ENCODE measurements around the gene ITGA5.

DNA sequence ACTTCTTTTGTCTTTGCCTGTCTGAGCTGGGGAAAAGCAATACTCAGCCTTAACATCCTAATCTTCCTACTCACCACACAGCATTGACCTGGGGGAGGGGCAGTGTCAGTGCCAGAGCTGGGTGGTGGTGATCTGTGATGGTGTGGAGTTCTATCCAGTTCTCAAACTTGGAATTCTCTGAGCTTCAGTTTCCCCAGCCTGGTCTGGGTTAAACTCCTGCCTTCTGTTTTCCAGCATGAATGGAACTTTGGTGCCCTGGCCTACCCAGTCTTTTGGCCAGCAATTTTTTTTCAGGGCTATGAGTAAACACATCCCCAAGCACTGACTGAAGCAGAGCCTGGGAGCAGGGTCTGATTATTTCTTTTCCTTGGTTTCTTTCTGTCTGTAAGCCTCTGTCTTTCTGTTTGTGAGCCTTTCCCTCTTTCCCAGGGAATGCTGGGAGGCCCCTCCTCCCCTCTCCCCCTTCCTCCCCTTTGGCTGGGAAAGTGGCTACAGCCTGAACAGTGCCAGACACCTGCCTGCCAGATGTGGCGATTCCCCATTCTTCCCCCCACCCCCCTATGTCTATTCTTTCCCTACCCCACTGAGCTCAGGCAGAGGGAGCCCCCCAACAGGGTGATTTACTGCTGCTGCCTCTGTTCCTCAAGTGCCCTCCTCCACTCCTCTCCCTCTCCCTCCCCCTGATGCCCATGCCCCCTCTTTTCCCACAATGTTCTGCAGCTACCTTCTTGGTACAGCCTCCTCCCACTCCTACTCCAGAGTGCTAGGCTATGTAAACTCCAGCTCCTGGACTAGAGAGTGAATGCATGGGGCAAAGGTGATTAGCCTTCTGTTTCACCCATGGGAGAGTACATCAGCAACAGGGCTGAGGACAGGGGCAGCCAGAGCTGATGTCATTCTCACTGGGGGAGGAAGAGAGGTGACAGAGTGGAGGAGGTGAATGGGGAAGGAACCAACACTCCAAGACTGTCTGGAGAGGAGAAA lies 65.9 kb downstream of the ITGA5 start:
- TF ChIP-seq, protein P1, sequence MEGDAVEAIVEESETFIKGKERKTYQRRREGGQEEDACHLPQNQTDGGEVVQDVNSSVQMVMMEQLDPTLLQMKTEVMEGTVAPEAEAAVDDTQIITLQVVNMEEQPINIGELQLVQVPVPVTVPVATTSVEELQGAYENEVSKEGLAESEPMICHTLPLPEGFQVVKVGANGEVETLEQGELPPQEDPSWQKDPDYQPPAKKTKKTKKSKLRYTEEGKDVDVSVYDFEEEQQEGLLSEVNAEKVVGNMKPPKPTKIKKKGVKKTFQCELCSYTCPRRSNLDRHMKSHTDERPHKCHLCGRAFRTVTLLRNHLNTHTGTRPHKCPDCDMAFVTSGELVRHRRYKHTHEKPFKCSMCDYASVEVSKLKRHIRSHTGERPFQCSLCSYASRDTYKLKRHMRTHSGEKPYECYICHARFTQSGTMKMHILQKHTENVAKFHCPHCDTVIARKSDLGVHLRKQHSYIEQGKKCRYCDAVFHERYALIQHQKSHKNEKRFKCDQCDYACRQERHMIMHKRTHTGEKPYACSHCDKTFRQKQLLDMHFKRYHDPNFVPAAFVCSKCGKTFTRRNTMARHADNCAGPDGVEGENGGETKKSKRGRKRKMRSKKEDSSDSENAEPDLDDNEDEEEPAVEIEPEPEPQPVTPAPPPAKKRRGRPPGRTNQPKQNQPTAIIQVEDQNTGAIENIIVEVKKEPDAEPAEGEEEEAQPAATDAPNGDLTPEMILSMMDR (IDR thresholded peaks at IDR 0.05): no peak
- no peak for TF ChIP-seq POLR2A (IDR thresholded peaks at IDR 0.05)
